Trophoblast cell (in vitro differentiated cells and primary cell): ENCODE results near the gene ACAA1.

Experiments used
- DNase-seq, 2 donors: peaks; one replicate each; pipeline ENCODE4 v3.0.0-alpha.2; 2016
- H2AFZ ChIP-seq: 2 replicates; pipeline ENCODE4 v1.6.1; 2013; ENCODE audit warnings: low read length, moderate library complexity, mild to moderate bottlenecking; ENCODE audit not compliant: insufficient read depth, poor library complexity
- H2AK5ac ChIP-seq: 2 replicates; pipeline ENCODE4 v1.6.1; 2013; ENCODE audit warnings: mild to moderate bottlenecking, low read length
- H2BK120ac ChIP-seq: 2 replicates; pipeline ENCODE4 v1.6.1; 2013; ENCODE audit warnings: low read length, mild to moderate bottlenecking, moderate library complexity; ENCODE audit not compliant: insufficient read depth, poor library complexity
- H2BK12ac ChIP-seq: 2 replicates; pipeline ENCODE4 v1.6.1; 2013; ENCODE audit warnings: mild to moderate bottlenecking, low read length, moderate library complexity
- H2BK5ac ChIP-seq: 2 replicates; pipeline ENCODE4 v1.6.1; 2013; ENCODE audit warnings: low read length, low read depth, moderate library complexity, mild to moderate bottlenecking; ENCODE audit not compliant: poor library complexity
- H3K14ac ChIP-seq: 2 replicates; pipeline ENCODE4 v1.6.1; 2013; ENCODE audit warnings: mild to moderate bottlenecking, low read length
- H3K18ac ChIP-seq: 2 replicates; pipeline ENCODE4 v1.6.1; 2013; ENCODE audit warnings: mild to moderate bottlenecking, low read length
- H3K23ac ChIP-seq: 2 replicates; pipeline ENCODE4 v1.6.1; 2013; ENCODE audit warnings: low read length
- H3K27ac ChIP-seq: 2 replicates; pipeline ENCODE4 v1.5.1; 2013; ENCODE audit warnings: low read depth, mild to moderate bottlenecking, inconsistent platforms, low read length, moderate library complexity
- H3K27me3 ChIP-seq: 2 replicates; pipeline ENCODE4 v1.6.1; 2013; ENCODE audit warnings: inconsistent platforms, mild to moderate bottlenecking, low read length, moderate library complexity; ENCODE audit not compliant: insufficient read depth
- H3K36me3 ChIP-seq, 2 experiments: 1 replicate in 1 of 2; 2 replicates in 1 of 2; pipeline ENCODE4 v1.6.1; 2013; ENCODE audit warnings: low read length in 2 of 2, mild to moderate bottlenecking in 2 of 2, moderate library complexity in 1 of 2; ENCODE audit not compliant: insufficient read depth in 2 of 2, control insufficient read depth in 1 of 2
- H3K4ac ChIP-seq: 2 replicates; pipeline ENCODE4 v1.6.1; 2013; ENCODE audit warnings: low read depth, mild to moderate bottlenecking, low read length, moderate library complexity
- H3K4me1 ChIP-seq, 2 experiments: 1 replicate in 1 of 2; 2 replicates in 1 of 2; pipeline ENCODE4 v1.6.1; 2013; ENCODE audit warnings: low read length in 2 of 2, mild to moderate bottlenecking in 2 of 2, moderate library complexity in 1 of 2; ENCODE audit not compliant: insufficient read depth in 2 of 2, control insufficient read depth in 1 of 2
- H3K4me2 ChIP-seq: 2 replicates; pipeline ENCODE4 v1.6.1; 2013; ENCODE audit warnings: inconsistent platforms, mild to moderate bottlenecking, low read length, moderate library complexity
- H3K4me3 ChIP-seq: 2 replicates; pipeline ENCODE4 v1.5.1; 2013; ENCODE audit warnings: mild to moderate bottlenecking, low read depth, low read length, inconsistent platforms
- H3K79me1 ChIP-seq: one replicate; pipeline ENCODE4 v1.6.1; 2013; ENCODE audit warnings: low read length
- H3K79me2 ChIP-seq: 2 replicates; pipeline ENCODE4 v1.6.1; 2013; ENCODE audit warnings: low read length, mild to moderate bottlenecking; ENCODE audit not compliant: control insufficient read depth, insufficient read depth, poor library complexity
- H3K9ac ChIP-seq: 2 replicates; pipeline ENCODE4 v1.6.1; 2013; ENCODE audit warnings: mild to moderate bottlenecking, low read length
- H3K9me3 ChIP-seq: 2 replicates; pipeline ENCODE4 v1.6.1; 2013; ENCODE audit warnings: low read depth, mild to moderate bottlenecking, control low read depth, inconsistent platforms, low read length; ENCODE audit not compliant: insufficient read depth
- H4K12ac ChIP-seq: 2 replicates; pipeline ENCODE4 v1.6.1; 2013; ENCODE audit warnings: low read depth, mild to moderate bottlenecking, low read length, moderate library complexity
- H4K8ac ChIP-seq: 2 replicates; pipeline ENCODE4 v1.6.1; 2013; ENCODE audit warnings: low read depth, mild to moderate bottlenecking, low read length, moderate library complexity
- H4K91ac ChIP-seq: one replicate; pipeline ENCODE4 v1.6.1; 2013; ENCODE audit warnings: low read depth, mild to moderate bottlenecking, low read length, moderate library complexity
- WGBS: extraction: QIAGEN DNeasy Blood & Tissue Kit; methylation state at CpG from one replicate; pipeline ENCODE4 v1.1.7; 2013; ENCODE audit warnings: missing lambda C conversion rate; ENCODE audit not compliant: insufficient read length, insufficient coverage; ENCODE audit errors: extremely low coverage; 5-methylcytosine and 5-hydroxymethylcytosine counted together

ACAA1 gene

GRCh38 chr3:38101811-38102443, 35.0 kb downstream of the ACAA1 start:
- Histone ChIP-seq H3K4me2 (no peak overlapping the region), H3K23ac (no peak overlapping the region), H3K18ac (no peak overlapping the region), H2AK5ac (no peak overlapping the region), H3K4ac (no peak overlapping the region), H4K91ac (no peak overlapping the region), H3K36me3 (no peaks in the 10 kb centered on the region), H2BK5ac (no peak overlapping the region), H3K14ac (no peak overlapping the region), H3K4me3 (no peak overlapping the region), H4K8ac (no peak overlapping the region), H3K27ac (no peak overlapping the region), H3K79me2 (no peaks in the 10 kb centered on the region), H2BK12ac (no peak overlapping the region), H3K9me3 (peaks cover 3% of the 10 kb centered on the region), H2BK120ac (no peak overlapping the region), H3K9ac (no peak overlapping the region), H3K4me1 (no peaks in the 10 kb centered on the region), H3K79me1 (no peaks in the 10 kb centered on the region), H2AFZ (no peak overlapping the region), H3K27me3 (no peaks in the 10 kb centered on the region), H4K12ac (no peak overlapping the region)
- no peak for DNase-seq
- no CpG with 5 or more reads among the region's 6 CpGs for WGBS

GRCh38 chr3:38100498-38100897, 36.4 kb downstream of the ACAA1 start:
- H3K79me1 ChIP-seq: no peaks in the 10 kb centered on the region
- no peak overlapping the region for H2BK120ac ChIP-seq
- no peak overlapping the region for H2AK5ac ChIP-seq
- no peak overlapping the region for H3K4me2 ChIP-seq
- H3K4me3 ChIP-seq: no peak overlapping the region
- no peak overlapping the region for H3K27ac ChIP-seq
- H3K18ac ChIP-seq: no peak overlapping the region
- no peak overlapping the region for H4K91ac ChIP-seq
- H3K27me3 ChIP-seq: no peaks in the 10 kb centered on the region
- DNase-seq: no peak
- no peaks in the 10 kb centered on the region for H3K4me1 ChIP-seq
- no peaks in the 10 kb centered on the region for H3K79me2 ChIP-seq
- no peak overlapping the region for H2BK5ac ChIP-seq
- H3K23ac ChIP-seq: no peak overlapping the region
- H4K8ac ChIP-seq: no peak overlapping the region
- H2BK12ac ChIP-seq: no peak overlapping the region
- no peak overlapping the region for H4K12ac ChIP-seq
- no peak overlapping the region for H3K9ac ChIP-seq
- no peak overlapping the region for H2AFZ ChIP-seq
- H3K4ac ChIP-seq: no peak overlapping the region
- H3K9me3 ChIP-seq: peaks cover 3% of the 10 kb centered on the region
- WGBS: no CpG with 5 or more reads among the region's 3 CpGs
- no peak overlapping the region for H3K14ac ChIP-seq
- no peaks in the 10 kb centered on the region for H3K36me3 ChIP-seq

GRCh38 chr3:38099518-38099917, 37.4 kb downstream of the ACAA1 start:
- Histone ChIP-seq H3K4me3 (no peak overlapping the region), H2AK5ac (no peak overlapping the region), H3K9me3 (peaks cover 6% of the 10 kb centered on the region), H3K23ac (no peak overlapping the region), H3K27me3 (no peaks in the 10 kb centered on the region), H4K91ac (no peak overlapping the region), H3K9ac (no peak overlapping the region), H3K27ac (no peak overlapping the region), H3K79me1 (no peaks in the 10 kb centered on the region), H2BK120ac (no peak overlapping the region), H2BK12ac (no peak overlapping the region), H3K79me2 (no peaks in the 10 kb centered on the region), H3K14ac (no peak overlapping the region), H3K18ac (no peak overlapping the region), H2AFZ (no peak overlapping the region), H3K4me1 (no peaks in the 10 kb centered on the region), H3K36me3 (no peaks in the 10 kb centered on the region), H4K8ac (no peak overlapping the region), H4K12ac (no peak overlapping the region), H3K4ac (no peak overlapping the region), H3K4me2 (no peak overlapping the region), H2BK5ac (no peak overlapping the region)
- no peak for DNase-seq
- WGBS: no CpG with 5 or more reads among the region's 5 CpGs

- no peaks in the 10 kb centered on the region for H3K27me3 ChIP-seq
- H4K8ac ChIP-seq: no peak overlapping the region
- no peaks in the 10 kb centered on the region for H3K79me1 ChIP-seq
- no peak overlapping the region for H3K23ac ChIP-seq
- no peak overlapping the region for H2BK120ac ChIP-seq
- H3K9ac ChIP-seq: no peak overlapping the region
- H4K12ac ChIP-seq: no peak overlapping the region
- no peak overlapping the region for H3K4ac ChIP-seq
- no peak for DNase-seq
- no peak overlapping the region for H2AFZ ChIP-seq
- H2BK12ac ChIP-seq: no peak overlapping the region
- H3K4me2 ChIP-seq: no peak overlapping the region
- no peaks in the 10 kb centered on the region for H3K4me1 ChIP-seq
- H3K4me3 ChIP-seq: no peak overlapping the region
- H3K36me3 ChIP-seq: no peaks in the 10 kb centered on the region
- H3K9me3 ChIP-seq: peaks cover 6% of the 10 kb centered on the region
- H2BK5ac ChIP-seq: no peak overlapping the region
- no peak overlapping the region for H3K14ac ChIP-seq
- no peak overlapping the region for H3K18ac ChIP-seq
- H4K91ac ChIP-seq: no peak overlapping the region
- H3K27ac ChIP-seq: no peak overlapping the region
- H3K79me2 ChIP-seq: no peaks in the 10 kb centered on the region
- no CpG with 5 or more reads among the region's 9 CpGs for WGBS
- no peak overlapping the region for H2AK5ac ChIP-seq
Observed at GRCh38 chr3:38098376-38098723, 38.6 kb downstream of the ACAA1 start.
